ENCODE data around the gene HOXD8. TPM values are rescaled to one million over a fixed set of nuclear protein-coding genes. Genes with fewer than 3 reads are reported as not detected.

HOXD8 gene
- total RNA-seq, 3 donors from 2014 or later = 4.9 to 13.8 (median 5.6) TPM

DNA sequence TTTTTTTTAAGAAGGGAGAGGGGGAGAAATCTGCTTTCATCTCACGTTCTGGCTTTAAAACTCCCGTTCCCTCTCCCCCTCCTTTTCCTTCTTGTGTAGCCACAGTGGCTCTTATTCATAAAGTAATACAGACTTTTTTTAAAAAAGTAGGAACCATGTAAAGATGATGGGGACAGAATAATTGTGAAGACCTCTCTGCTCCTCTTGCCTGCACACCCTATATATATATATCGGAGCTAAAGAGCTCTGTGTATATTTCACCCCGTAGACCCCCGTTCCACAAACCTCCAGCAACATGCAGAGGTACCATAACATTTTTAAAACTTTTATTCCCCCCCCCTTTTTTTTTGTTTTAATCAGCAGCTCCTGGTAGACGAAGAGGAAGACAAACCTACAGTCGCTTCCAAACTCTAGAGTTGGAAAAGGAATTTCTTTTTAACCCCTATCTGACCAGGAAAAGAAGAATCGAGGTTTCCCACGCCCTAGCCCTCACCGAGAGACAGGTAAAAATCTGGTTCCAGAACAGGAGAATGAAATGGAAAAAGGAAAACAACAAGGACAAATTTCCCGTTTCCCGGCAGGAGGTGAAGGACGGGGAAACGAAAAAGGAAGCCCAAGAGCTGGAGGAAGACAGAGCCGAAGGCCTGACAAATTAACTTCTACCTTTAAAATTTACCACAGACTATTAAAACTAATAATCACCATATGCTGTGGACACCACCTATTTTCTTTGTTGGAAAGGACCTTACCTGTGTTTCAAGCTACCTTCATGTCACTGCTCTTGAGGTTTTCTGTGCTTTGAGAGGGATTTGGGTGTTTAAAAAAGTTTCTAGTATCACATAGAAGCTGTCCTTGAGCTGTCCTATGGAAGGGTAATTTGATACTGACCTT is 1.7 kb downstream of the HOXD8 start:
- no peaks in the 10 kb centered on the region for H3K9me3 ChIP-seq
- intact Hi-C loops (cut with DNase I, micrococcal nuclease) = no loop called here
- peak overlapping the region; percentile 36 for H3K4me3 ChIP-seq
- TF ChIP-seq, protein P1, sequence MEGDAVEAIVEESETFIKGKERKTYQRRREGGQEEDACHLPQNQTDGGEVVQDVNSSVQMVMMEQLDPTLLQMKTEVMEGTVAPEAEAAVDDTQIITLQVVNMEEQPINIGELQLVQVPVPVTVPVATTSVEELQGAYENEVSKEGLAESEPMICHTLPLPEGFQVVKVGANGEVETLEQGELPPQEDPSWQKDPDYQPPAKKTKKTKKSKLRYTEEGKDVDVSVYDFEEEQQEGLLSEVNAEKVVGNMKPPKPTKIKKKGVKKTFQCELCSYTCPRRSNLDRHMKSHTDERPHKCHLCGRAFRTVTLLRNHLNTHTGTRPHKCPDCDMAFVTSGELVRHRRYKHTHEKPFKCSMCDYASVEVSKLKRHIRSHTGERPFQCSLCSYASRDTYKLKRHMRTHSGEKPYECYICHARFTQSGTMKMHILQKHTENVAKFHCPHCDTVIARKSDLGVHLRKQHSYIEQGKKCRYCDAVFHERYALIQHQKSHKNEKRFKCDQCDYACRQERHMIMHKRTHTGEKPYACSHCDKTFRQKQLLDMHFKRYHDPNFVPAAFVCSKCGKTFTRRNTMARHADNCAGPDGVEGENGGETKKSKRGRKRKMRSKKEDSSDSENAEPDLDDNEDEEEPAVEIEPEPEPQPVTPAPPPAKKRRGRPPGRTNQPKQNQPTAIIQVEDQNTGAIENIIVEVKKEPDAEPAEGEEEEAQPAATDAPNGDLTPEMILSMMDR (IDR thresholded peaks at IDR 0.05) = no peak
- no peak for DNase-seq
- no peak for ATAC-seq
- peaks cover 17% of the 10 kb centered on the region for H3K4me1 ChIP-seq (ENCODE audit: low read depth)
- H3K36me3 ChIP-seq (ENCODE audit: low read depth) = no peaks in the 10 kb centered on the region

- Histone ChIP-seq H3K36me3 (ENCODE audit: low read depth) (no peaks in the 10 kb centered on the region), H3K4me3 (no peak overlapping the region), H3K9me3 (no peaks in the 10 kb centered on the region), H3K4me1 (ENCODE audit: low read depth) (peaks cover 17% of the 10 kb centered on the region)
- DNase-seq (no peak), ATAC-seq (no peak)
- TF ChIP-seq, protein P1 (IDR thresholded peaks at IDR 0.05) = no peak
- intact Hi-C loops (cut with DNase I, micrococcal nuclease) = no loop called here
These were observed 2.3 kb downstream of the HOXD8 start for GRCh38 chr2:176131848-176132158.

DNA sequence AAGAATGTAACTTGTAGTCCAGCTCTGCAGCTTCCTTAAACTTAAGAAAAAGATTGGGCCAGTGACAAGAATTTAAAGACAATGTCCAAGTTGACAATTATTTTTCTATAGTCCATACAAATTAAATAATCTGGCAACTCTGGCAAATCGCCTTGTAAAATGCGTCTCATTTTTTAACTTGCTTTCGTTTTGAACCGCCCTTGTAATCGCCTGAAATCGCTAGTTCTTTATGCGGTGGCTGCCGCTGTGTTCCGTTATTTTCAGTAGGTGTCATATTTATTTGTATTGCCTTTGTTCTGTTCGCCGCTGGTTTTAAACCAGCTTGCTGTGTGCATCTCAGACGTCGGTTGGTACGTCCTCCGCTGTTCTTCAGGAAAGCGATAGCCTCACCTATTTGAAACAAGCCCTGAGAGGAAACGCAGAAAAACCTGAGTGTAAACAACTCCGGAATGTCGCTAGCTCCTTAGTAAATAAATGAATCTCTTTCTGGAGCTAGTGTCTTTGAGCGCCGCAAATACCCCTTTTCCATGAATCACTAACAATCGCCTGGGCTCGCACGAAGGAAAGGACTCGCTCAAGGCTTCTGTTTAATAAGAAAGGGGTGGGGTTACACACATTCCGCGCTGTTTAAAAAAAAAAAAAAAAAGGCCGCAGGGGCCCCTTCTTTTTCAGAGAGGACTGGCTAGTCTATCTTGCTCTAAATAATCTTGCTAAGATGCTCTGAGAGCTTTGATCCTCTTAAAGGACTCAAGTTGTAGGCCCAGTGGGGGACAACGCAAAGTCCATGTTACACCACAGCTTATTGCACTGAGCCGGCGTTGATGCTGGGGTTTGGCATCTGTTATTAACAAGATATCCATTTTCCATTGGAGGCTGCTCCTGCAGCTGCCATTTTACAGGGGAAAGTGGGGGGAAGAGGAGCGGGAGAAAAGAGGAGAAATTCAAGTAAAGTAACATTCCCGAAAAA is 3.0 kb downstream of the HOXD8 start:
- ATAC-seq (no peak), DNase-seq (no peak)
- Histone ChIP-seq H3K4me1 (ENCODE audit: low read depth) (peaks cover 14% of the 10 kb centered on the region), H3K9me3 (no peaks in the 10 kb centered on the region), H3K36me3 (ENCODE audit: low read depth) (no peaks in the 10 kb centered on the region), H3K4me3 (no peak overlapping the region)
- intact Hi-C loops (cut with DNase I, micrococcal nuclease) = no loop called here
- TF ChIP-seq, protein P1 (IDR thresholded peaks at IDR 0.05) = no peak

- Histone ChIP-seq H3K4me1 (ENCODE audit: low read depth) (peaks cover 11% of the 10 kb centered on the region), H3K9me3 (no peaks in the 10 kb centered on the region), H3K36me3 (ENCODE audit: low read depth) (no peaks in the 10 kb centered on the region), H3K4me3 (no peak overlapping the region)
- TF ChIP-seq, protein P1 (IDR thresholded peaks at IDR 0.05) = no peak
- ATAC-seq (no peak), DNase-seq (no peak)
- intact Hi-C loops (cut with DNase I, micrococcal nuclease) = no loop called here
These were observed 3.9 kb downstream of the HOXD8 start for GRCh38 chr2:176133389-176133788.

DNA sequence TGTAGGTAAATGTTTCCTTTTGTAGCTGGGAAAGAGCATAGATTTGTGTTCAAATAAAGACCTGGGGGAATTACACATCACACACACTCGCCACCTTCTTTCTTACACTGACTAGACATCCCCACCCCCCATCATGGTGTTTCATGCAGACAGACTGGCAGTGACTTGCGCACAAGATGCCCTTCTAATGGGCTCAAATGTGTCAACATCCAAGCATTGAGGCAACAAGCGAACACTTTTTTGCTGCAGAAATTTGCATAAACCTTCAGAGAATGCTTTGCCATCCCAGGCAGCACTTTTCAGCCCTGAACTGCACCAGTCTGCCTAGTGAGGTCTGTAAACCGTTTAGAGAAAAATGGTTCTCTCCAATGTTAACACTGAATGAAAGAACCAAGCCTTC is 4.5 kb downstream of the HOXD8 start:
- intact Hi-C loops (cut with DNase I, micrococcal nuclease) = no loop called here
- TF ChIP-seq, protein P1 (IDR thresholded peaks at IDR 0.05) = no peak
- Histone ChIP-seq H3K36me3 (ENCODE audit: low read depth) (no peaks in the 10 kb centered on the region), H3K4me3 (no peak overlapping the region), H3K4me1 (ENCODE audit: low read depth) (peaks cover 4% of the 10 kb centered on the region), H3K9me3 (no peaks in the 10 kb centered on the region)
- ATAC-seq (no peak), DNase-seq (no peak)

Measured in mucosa of descending colon (tissue), 3 donors.